Measurements from ENCODE around the gene ARSA. TPM values are rescaled to one million over a fixed set of nuclear protein-coding genes. Genes with fewer than 3 reads are reported as not detected.

Gene ARSA
- polyA plus RNA-seq, 1 of the 3 experiments (the other 2 are of a cell fraction), result 34.2 TPM

- CTCF ChIA-PET, result interaction anchor here (0.7 to 1.1 kb wide), 3 partner anchors 36 to 258 kb away, joined by 3 to 4 read pairs (median 3); no protein-coding TSS in a partner anchor
- DNase-seq, result no peak
Observed at GRCh38 chr22:50584106-50585096, 43.6 kb downstream of the ARSA start.

More at GRCh38 chr22:50584106-50585096, 43.6 kb downstream of the ARSA start:
- peaks cover 0 to 9% of the 10 kb centered on the region in 2 experiments for H3K36me3 ChIP-seq (replicated peaks in 1 of 2; ENCODE audit: control insufficient read depth in 1 of 2, insufficient read depth in 2 of 2, low read length in 1 of 2)
- H3K9ac ChIP-seq, result peak overlapping the region; percentile 96
- no peaks in the 10 kb centered on the region for H3F3A ChIP-seq (replicated peaks; ENCODE audit: insufficient read depth)
- peaks cover 0 to 14% of the 10 kb centered on the region in 2 experiments; a peak in 1 of 4 replicates for H3K4me1 ChIP-seq (ENCODE audit: control insufficient read depth in 1 of 2, insufficient read depth in 2 of 2, low read depth in 1 of 2, low read length in 1 of 2)
- H3K4me3 ChIP-seq (ENCODE audit: low read depth in 2 of 2, low read length in 1 of 2), result 0 out of 4 replicates have a peak overlapping the region, but pooled peaks of 1 of the 2 experiments have one; percentile 94
- H2AFZ ChIP-seq (ENCODE audit: low read depth), result no peak overlapping the region
- no peaks in the 10 kb centered on the region for H3K9me2 ChIP-seq
- POLR2A ChIA-PET, result interaction anchor here (0.7 kb wide), 1 partner anchor 36 kb away, joined by 4 read pairs; no protein-coding TSS in a partner anchor
- H3K4me2 ChIP-seq, result peak overlapping the region; percentile 90
- no peaks in the 10 kb centered on the region for H3K27me3 ChIP-seq (ENCODE audit: insufficient read depth)
- H3K27ac ChIP-seq (ENCODE audit: low read depth in 2 of 2, low read length in 1 of 2), result no peak overlapping the region
- TF ChIP-seq RCOR1 (IDR thresholded peaks at IDR 0.05; ENCODE audit: low read length) (no peak), NFIC (IDR thresholded peaks at IDR 0.05; ENCODE audit: borderline replicate concordance) (no peak), SMC3 (IDR thresholded peaks at IDR 0.05; ENCODE audit: low read depth, low read length) (no peak), RFX5 (IDR thresholded peaks at IDR 0.05; ENCODE audit: low read length) (no peak), CTCF (IDR thresholded peaks at IDR 0.05) (no peak), NRF1 (IDR thresholded peaks at IDR 0.05; ENCODE audit: low read depth, low read length) (no peak), TCF12 (IDR thresholded peaks at IDR 0.05) (no peak), USF2 (IDR thresholded peaks at IDR 0.05; ENCODE audit: borderline replicate concordance, low read depth, low read length) (no peak), EP300 (IDR thresholded peaks at IDR 0.05; ENCODE audit: borderline replicate concordance in 1 of 2, low read depth in 1 of 2, low read length in 1 of 2) (no peak), RXRA (IDR thresholded peaks at IDR 0.05; ENCODE audit: borderline replicate concordance, low read depth) (no peak), JUND (IDR thresholded peaks at IDR 0.05) (no peak), MEF2A (IDR thresholded peaks at IDR 0.05; ENCODE audit: borderline replicate concordance, low read depth) (no peak), MAX (IDR thresholded peaks at IDR 0.05; ENCODE audit: low read depth) (no peak), ZBTB33 (IDR thresholded peaks at IDR 0.05; ENCODE audit: borderline replicate concordance, low read depth) (no peak), MXI1 (IDR thresholded peaks at IDR 0.05; ENCODE audit: low read depth, low read length) (no peak), SIN3A (IDR thresholded peaks at IDR 0.05; ENCODE audit: borderline replicate concordance, low read depth, low read length) (no peak)
- H3K79me2 ChIP-seq (ENCODE audit: insufficient read depth), result peaks cover 24% of the 10 kb centered on the region; the same call in 1 of the 2 replicates
- no peaks in the 10 kb centered on the region for H4K20me1 ChIP-seq (ENCODE audit: insufficient read depth)
- WGBS (ENCODE audit: low lambda C conversion rate), result 95% methylated on average over 23 of the region's 23 CpGs
- H3K9me3 ChIP-seq, result no peaks in the 10 kb centered on the region
